Left colon (tissue), 2 donors: ENCODE results near the gene SLC22A15. TPM values are rescaled to one million over a fixed set of nuclear protein-coding genes. Genes with fewer than 3 reads are reported as not detected.

ENCODE experiments used
- ATAC-seq: fragments of 200-7000 bp; cut with Tn5 transposase; one replicate; pipeline ENCODE4 v1.9.1; 2020; ENCODE audit warnings: mild to moderate bottlenecking, moderate library complexity
- DNase-seq, 2 donors: peaks; one replicate each; pipeline ENCODE4 v3.0.0-alpha.2; 2020
- intact Hi-C, 2 donors: fragments of 100-400 bp; cut with DNase I in 1 of 2; cut with micrococcal nuclease in 1 of 2; formaldehyde crosslinking; loops; one replicate each; pipeline versions ENCODE4 v1.11.2 to v1.14.0; 2022; cut with DNase I, micrococcal nuclease
- total RNA-seq, 2 donors: library from RNA; stranded (reverse); fragmentation: NEBNext Ultra II Directional; extraction: Animal tissue kit (Norgen Biotek cat#: 25700); gene quantifications; one replicate each; pipeline ENCODE4 v1.2.1, GENCODE V29; 2021
- donor health status: DM: no; HTN: no; CAD: no.
- donor health status: DM: yes; HTN: yes; CAD: no.

Gene SLC22A15
- total RNA-seq, 2 donors from 2014 or later: 1.9 to 4.8 TPM

- ATAC-seq: no peak
- intact Hi-C loops: no loop called here
- DNase-seq: no peak
These were observed 113.6 kb downstream of the SLC22A15 start for GRCh38 chr1:116089870-116090269.

DNA sequence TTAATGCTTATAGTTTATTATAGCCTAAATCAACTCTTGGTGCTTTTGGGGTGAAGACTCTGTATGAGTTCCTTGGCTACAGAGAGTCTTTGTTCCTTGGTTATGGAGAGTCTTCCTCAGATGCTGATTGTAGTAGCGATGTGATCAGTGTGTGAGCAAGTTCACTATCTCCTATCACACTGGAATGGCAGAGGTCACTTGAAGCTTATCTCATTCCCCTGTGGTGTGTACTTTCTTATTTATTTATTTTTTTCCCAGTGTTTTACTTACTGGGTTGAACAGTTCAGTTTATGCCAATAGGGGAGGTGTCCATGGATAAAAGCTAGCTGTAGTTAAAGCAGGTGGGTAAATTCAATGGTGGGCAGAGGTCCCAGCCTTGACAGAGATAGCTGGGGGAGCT is 114.8 kb downstream of the SLC22A15 start:
- intact Hi-C loops: no loop called here
- no peak for ATAC-seq
- no peak for DNase-seq

GRCh38 chr1:116092752-116093489 is 116.6 kb downstream of the SLC22A15 start:
- ATAC-seq (peak; percentile 98), DNase-seq (peak in 1 of 2 donors; percentile 16)
- intact Hi-C loops: no loop called here

DNA sequence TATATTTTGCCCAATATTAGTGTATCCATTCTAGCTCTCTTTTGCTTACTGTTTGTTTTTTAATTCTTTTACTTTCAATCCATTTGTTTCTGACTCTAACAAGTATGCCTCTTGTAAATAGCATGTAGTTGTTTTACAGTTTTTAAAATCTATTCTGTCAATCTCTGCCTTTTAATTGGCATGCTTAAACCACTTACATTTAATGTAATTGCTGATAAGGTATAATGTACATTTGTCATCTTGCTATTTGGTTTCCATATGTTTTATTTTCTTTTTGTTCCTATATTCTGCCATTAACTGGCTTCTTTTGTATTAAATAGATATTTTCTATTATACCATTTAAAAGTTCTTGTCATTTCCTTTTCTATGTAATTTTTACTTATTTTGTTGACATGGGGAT is 118.7 kb downstream of the SLC22A15 start:
- ATAC-seq (no peak), DNase-seq (no peak)
- intact Hi-C loops: no loop called here

DNA sequence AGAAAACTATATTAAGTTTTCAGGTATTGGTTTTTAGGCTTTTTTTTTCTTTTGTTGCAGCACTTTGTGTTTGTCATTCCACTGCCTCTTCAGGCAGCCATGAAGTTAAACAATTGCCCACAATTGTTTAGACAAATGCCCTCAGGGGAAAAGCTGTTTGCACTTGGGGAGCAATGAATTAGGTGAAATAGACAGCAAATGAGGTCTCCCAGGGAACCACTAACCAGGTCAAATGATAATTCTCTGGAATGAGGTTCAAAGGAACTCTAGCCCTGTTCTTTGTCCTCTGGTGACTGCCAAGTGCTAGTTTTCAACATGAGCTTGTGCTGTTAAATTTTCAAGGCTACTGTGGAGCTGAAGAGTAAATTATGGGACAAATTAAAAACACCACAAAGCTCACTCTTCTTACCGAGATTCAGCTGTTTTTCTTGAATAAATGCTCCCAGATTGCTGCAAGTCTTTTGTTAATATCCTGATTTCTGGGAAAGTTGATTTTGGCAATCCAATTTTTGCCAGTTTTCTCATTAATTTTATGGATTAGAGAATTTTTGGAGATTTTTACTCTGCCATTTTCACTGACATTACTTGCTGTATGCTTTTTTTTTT is 119.8 kb downstream of the SLC22A15 start:
- no peak for DNase-seq
- no peak for ATAC-seq
- intact Hi-C loops: no loop called here

DNA sequence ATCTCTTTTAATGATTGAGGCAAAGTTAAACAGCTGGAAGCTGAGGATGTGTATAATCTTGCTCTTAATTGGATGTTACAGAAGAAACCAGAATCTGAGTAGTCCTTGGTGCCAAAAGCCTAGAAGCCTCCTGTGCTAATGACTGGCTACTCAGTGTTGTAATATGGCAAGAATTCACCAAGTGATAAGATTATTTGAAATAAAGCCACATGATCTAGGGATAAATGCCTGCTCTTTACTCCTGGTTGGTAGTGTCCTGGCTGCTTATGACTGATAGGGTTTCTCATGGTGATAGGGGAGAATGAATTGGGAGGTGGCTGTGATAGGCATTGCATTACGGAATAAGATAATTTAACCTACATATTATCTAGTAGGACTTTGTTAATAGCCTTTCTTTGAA is 121.3 kb downstream of the SLC22A15 start:
- no peak for DNase-seq
- ATAC-seq: no peak
- intact Hi-C loops: no loop called here

GRCh38 chr1:116099379-116099778 is 123.1 kb downstream of the SLC22A15 start:
- ATAC-seq (no peak), DNase-seq (no peak)
- intact Hi-C loops: no loop called here

GRCh38 chr1:116099919-116100318 is 123.6 kb downstream of the SLC22A15 start:
- no peak for ATAC-seq
- DNase-seq: no peak
- intact Hi-C loops: no loop called here

- no peak for DNase-seq
- intact Hi-C loops: no loop called here
- peak; percentile 73 for ATAC-seq
These were observed 128.4 kb downstream of the SLC22A15 start for GRCh38 chr1:116104667-116105066.

- intact Hi-C loops: no loop called here
- DNase-seq: no peak
- ATAC-seq: no peak
These were observed 129.7 kb downstream of the SLC22A15 start for GRCh38 chr1:116105996-116106395.

- DNase-seq: no peak
- no peak for ATAC-seq
- intact Hi-C loops: no loop called here
These were observed 130.3 kb downstream of the SLC22A15 start for GRCh38 chr1:116106646-116107045.

GRCh38 chr1:116107371-116107770 is 131.1 kb downstream of the SLC22A15 start:
- ATAC-seq (no peak), DNase-seq (no peak)
- intact Hi-C loops: no loop called here

DNA sequence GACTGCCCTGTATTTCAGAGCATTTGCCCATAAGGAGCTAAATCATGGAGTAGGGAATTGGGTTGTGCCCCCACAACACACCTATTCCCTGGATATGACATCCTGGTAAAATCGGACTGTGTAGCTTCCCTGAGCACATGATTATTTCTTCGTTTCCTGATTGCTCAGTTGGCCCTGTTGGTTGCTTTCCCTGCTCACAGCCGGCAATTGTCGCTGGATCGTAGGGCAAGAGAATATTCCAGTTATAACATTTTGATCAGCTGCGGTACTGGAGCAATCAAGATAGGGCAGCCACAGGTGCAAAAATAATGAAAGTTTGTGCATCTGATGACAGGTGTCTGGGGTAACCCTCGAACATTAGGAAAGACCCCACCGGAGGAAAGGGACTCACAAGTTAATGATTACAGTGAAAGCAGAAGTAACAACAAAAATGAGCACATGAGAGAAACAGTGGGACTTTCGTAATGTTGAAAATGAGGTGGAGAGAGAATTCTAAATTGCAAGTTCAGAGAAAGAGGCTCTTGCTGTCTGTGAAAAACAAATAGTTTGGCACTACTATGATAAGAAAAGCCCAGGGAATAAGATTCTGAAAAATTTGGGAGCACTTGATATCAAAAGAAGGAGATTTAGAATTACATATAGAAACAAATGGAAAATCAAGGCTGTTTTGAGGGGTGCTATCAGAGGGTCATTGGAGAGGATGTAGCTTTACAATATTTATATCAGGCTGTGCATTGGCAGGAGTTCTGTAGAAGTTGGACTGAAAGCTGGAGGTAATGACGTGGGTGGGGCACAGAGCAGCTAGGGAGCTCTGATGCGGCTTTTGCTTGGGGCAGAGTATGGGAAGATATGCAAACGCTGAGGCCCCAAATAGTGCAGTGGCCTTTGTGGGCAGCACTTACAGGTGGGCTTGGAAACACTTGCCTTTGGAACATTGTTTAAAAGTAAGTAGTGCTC is 134.5 kb downstream of the SLC22A15 start, which contains the start of gene MAB21L3:
MAB21L3 (plus strand) TSS at position 833 of the 957 bp plus-strand sequence. CDS start 1,217 bp downstream, outside the sequence.
- DNase-seq (peak; percentile 54 to 75), ATAC-seq (peak; percentile 74)
- intact Hi-C loops: no loop called here

GRCh38 chr1:116111524-116112021 is 135.3 kb downstream of the SLC22A15 start:
- DNase-seq (peak; percentile 44 to 58), ATAC-seq (peak; percentile 68)
- intact Hi-C loops: no loop called here

- ATAC-seq: peak; percentile 31
- intact Hi-C loops: no loop called here
These were observed 136.3 kb downstream of the SLC22A15 start for GRCh38 chr1:116112388-116113140.

GRCh38 chr1:116113615-116114014 is 137.3 kb downstream of the SLC22A15 start:
- ATAC-seq (no peak), DNase-seq (no peak)
- intact Hi-C loops: no loop called here

More at GRCh38 chr1:116112388-116113140, 136.3 kb downstream of the SLC22A15 start:
- no peak for DNase-seq

DNA sequence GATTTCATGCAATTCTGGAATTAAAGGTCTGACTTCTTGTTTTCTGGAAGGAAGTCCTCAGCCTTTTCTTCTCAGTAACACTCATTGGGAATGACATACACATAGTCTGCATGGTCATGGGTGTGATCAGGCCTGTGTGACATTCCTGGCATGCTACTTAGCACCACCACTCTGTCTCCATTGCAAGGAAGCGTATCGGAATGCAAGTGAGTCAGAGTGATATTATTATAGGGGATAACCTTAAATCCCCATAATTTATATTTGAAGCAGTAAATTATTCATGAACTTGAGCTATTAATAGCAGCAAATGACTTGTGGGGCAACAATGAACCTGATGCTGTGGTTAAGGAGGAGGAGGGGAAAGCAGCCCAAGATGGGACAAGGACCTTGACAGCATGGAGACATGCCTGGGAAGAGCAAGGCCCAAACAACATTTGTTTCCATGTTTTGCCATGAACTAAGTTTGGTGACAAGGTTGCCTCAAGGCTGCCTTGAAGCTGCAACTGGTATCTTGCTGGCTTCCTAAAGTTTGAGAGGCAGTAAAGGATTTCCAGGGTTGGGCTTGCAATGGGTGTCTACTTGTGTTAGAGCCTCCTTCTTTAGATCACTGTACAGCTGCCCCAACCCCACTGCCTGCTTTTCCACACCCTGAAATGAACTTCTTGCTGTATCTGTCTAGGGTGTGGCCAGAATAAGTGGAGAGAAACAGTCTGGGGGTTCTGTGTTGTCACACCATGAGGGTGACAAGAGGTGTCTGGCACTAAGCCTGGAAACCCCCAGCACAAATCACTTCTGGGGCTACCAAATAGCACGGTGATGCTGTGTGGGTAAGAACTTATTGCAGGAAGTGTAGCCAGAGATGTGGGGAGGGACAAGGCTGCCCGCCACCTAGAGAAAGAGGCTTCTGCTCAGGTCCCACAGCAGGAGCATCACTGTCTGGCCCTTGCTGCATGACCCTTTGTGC is 139.4 kb downstream of the SLC22A15 start:
- intact Hi-C loops: no loop called here
- no peak for ATAC-seq
- DNase-seq: no peak
